GM12892 (cell line): Measurements from ENCODE around the gene RFX1.
"Not testable (repeated sequence)": the region's sequence is repeated elsewhere in the genome, so short reads cannot be mapped to it uniquely, and the experiment has no call there.

ENCODE experiments used
- DNase-seq: peaks from one replicate; pipeline ENCODE4 v3.0.0; 2011; ENCODE audit not compliant: insufficient read length
- FAIRE-seq: peaks from 2 replicates; lab custom pipeline; 2011; peaks lifted over from hg19 to GRCh38; lab: Jason Lieb, UNC
- POLR2A ChIP-seq: IDR thresholded peaks from 2 replicates; pipeline ENCODE4 v1.6.1; 2011; ENCODE audit warnings: low read depth, low read length, control low read depth
- POLR2AphosphoS5 ChIP-seq: IDR thresholded peaks from 2 replicates; pipeline ENCODE4 v1.6.1; 2011; ENCODE audit warnings: low read depth, low read length, control low read depth
- TAF1 ChIP-seq: IDR thresholded peaks from 2 replicates; pipeline ENCODE4 v1.6.1; 2011; ENCODE audit warnings: low read depth, mild to moderate bottlenecking, control low read depth, low read length, borderline replicate concordance

RFX1 gene

GRCh38 chr19:13930402-13930801, 75.7 kb downstream of the RFX1 start:
- no peak for DNase-seq

GRCh38 chr19:13929956-13930355, 76.2 kb downstream of the RFX1 start:
- DNase-seq (no peak), FAIRE-seq (no peak)
- no peak for TF ChIP-seq TAF1
- no peak for TF ChIP-seq POLR2AphosphoS5
- TF ChIP-seq POLR2A = no peak

More at GRCh38 chr19:13930402-13930801, 75.7 kb downstream of the RFX1 start:
- no peak for FAIRE-seq
- TF ChIP-seq POLR2A = no peak
- TF ChIP-seq POLR2AphosphoS5 = no peak
- TF ChIP-seq TAF1 = no peak

GRCh38 chr19:13929340-13929739, 76.8 kb downstream of the RFX1 start:
- no peak for TF ChIP-seq TAF1
- TF ChIP-seq POLR2AphosphoS5 = no peak
- TF ChIP-seq POLR2A = no peak
- DNase-seq = no peak
- FAIRE-seq = no peak

GRCh38 chr19:13926715-13927114, 79.4 kb downstream of the RFX1 start:
- FAIRE-seq = no peak
- TF ChIP-seq POLR2A = no peak
- TF ChIP-seq TAF1 = no peak
- no peak for TF ChIP-seq POLR2AphosphoS5
- DNase-seq = no peak

GRCh38 chr19:13926010-13926409, 80.1 kb downstream of the RFX1 start:
- FAIRE-seq = no peak

GRCh38 chr19:13923194-13923987, 82.7 kb downstream of the RFX1 start:
- TF ChIP-seq POLR2A (no peak), TAF1 (no peak), POLR2AphosphoS5 (no peak)
- no peak for DNase-seq
- FAIRE-seq = no peak

More at GRCh38 chr19:13926010-13926409, 80.1 kb downstream of the RFX1 start:
- DNase-seq = no peak
- TF ChIP-seq POLR2AphosphoS5 = no peak
- no peak for TF ChIP-seq POLR2A
- no peak for TF ChIP-seq TAF1

GRCh38 chr19:13922118-13922517, 84.0 kb downstream of the RFX1 start:
- not testable (repeated sequence) for DNase-seq, FAIRE-seq

- DNase-seq (no peak), FAIRE-seq (no peak)
- TF ChIP-seq TAF1 = no peak
- TF ChIP-seq POLR2AphosphoS5 = no peak
- no peak for TF ChIP-seq POLR2A
Observed at GRCh38 chr19:13920940-13921747, 85.0 kb downstream of the RFX1 start.

- DNase-seq (no peak), FAIRE-seq (no peak)
- no peak for TF ChIP-seq POLR2AphosphoS5
- no peak for TF ChIP-seq POLR2A
- TF ChIP-seq TAF1 = no peak
Observed at GRCh38 chr19:13920524-13920923, 85.6 kb downstream of the RFX1 start.

GRCh38 chr19:13918726-13919411, 87.3 kb downstream of the RFX1 start:
- no peak for DNase-seq
- TF ChIP-seq TAF1 (no peak), POLR2A (no peak), POLR2AphosphoS5 (no peak)
- no peak for FAIRE-seq

GRCh38 chr19:13917888-13918406, 88.2 kb downstream of the RFX1 start:
- DNase-seq = no peak
- TF ChIP-seq POLR2A (no peak), POLR2AphosphoS5 (no peak), TAF1 (no peak)
- no peak for FAIRE-seq

GRCh38 chr19:13914777-13915176, 91.3 kb downstream of the RFX1 start:
- TF ChIP-seq POLR2A (no peak), TAF1 (no peak), POLR2AphosphoS5 (no peak)
- FAIRE-seq (no peak), DNase-seq (no peak)
